Lower leg skin (tissue), 3 donors: ENCODE measurements around the gene SP9.

Experiments
- POLR2A ChIP-seq, 2 donors: fragments of 450-650 bp; IDR thresholded peaks; one replicate each; pipeline ENCODE4 v1.6.1; 2016 to 2017; ENCODE audit warnings: antibody characterized with exemption in 2 of 2, mild to moderate bottlenecking in 1 of 2, moderate library complexity in 1 of 2
- TF ChIP-seq, protein P1 (sequence below), 3 donors: fragments of 450-650 bp; IDR thresholded peaks; one replicate each; pipeline ENCODE4 v1.5.1; 2016; ENCODE audit warnings: antibody characterized with exemption in 3 of 3, mild to moderate bottlenecking in 3 of 3, moderate library complexity in 2 of 3

DNA sequence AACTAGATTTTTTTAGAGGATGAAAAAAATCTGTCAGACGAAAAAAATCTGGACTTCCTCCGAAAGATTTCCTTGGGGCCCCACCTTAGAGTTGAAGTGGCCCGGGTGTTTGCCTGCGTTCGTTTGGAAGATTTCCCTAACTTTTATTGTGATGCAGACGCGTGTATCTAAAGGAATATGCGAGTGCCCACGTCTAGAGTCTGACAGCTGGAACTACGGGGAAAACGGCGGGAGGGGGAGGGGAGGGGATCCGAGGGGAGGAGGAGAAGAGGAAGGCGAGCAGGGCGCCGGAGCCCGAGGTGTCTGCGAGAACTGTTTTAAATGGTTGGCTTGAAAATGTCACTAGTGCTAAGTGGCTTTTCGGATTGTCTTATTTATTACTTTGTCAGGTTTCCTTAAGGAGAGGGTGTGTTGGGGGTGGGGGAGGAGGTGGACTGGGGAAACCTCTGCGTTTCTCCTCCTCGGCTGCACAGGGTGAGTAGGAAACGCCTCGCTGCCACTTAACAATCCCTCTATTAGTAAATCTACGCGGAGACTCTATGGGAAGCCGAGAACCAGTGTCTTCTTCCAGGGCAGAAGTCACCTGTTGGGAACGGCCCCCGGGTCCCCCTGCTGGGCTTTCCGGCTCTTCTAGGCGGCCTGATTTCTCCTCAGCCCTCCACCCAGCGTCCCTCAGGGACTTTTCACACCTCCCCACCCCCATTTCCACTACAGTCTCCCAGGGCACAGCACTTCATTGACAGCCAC lies 2.4 kb upstream of the SP9 start:
- TF ChIP-seq POLR2A (IDR thresholded peaks at IDR 0.05): no peak
- TF ChIP-seq, protein P1, sequence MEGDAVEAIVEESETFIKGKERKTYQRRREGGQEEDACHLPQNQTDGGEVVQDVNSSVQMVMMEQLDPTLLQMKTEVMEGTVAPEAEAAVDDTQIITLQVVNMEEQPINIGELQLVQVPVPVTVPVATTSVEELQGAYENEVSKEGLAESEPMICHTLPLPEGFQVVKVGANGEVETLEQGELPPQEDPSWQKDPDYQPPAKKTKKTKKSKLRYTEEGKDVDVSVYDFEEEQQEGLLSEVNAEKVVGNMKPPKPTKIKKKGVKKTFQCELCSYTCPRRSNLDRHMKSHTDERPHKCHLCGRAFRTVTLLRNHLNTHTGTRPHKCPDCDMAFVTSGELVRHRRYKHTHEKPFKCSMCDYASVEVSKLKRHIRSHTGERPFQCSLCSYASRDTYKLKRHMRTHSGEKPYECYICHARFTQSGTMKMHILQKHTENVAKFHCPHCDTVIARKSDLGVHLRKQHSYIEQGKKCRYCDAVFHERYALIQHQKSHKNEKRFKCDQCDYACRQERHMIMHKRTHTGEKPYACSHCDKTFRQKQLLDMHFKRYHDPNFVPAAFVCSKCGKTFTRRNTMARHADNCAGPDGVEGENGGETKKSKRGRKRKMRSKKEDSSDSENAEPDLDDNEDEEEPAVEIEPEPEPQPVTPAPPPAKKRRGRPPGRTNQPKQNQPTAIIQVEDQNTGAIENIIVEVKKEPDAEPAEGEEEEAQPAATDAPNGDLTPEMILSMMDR (IDR thresholded peaks at IDR 0.05): no peak
